Fibroblast of the conjunctiva (primary cell): ENCODE results near the gene USP27X.

Experiments used
- DNase-seq: peaks from one replicate; pipeline ENCODE4 v3.0.0-alpha.2; 2010; ENCODE audit warnings: low read depth

USP27X gene

GRCh38 chrX:49878834-49879655 lies at the start of gene USP27X:
Gene USP27X, plus strand, starts transcription at chrX:49879484. Its CDS starts 824 bp downstream, at chrX:49880308.
- DNase-seq = peak; percentile 65

- DNase-seq = no peak
These were observed 40.9 kb upstream of the USP27X start for GRCh38 chrX:49838374-49838773.

GRCh38 chrX:49840679-49841078 lies 38.6 kb upstream of the USP27X start:
- peak; percentile 13 for DNase-seq

GRCh38 chrX:49842621-49843020 lies 36.7 kb upstream of the USP27X start:
- DNase-seq = no peak

- no peak for DNase-seq
These were observed 34.7 kb upstream of the USP27X start for GRCh38 chrX:49844611-49845010.

- DNase-seq = no peak
These were observed 33.4 kb upstream of the USP27X start for GRCh38 chrX:49845701-49846403.

GRCh38 chrX:49846522-49846921 lies 32.8 kb upstream of the USP27X start:
- DNase-seq = no peak

GRCh38 chrX:49848275-49848674 lies 31.0 kb upstream of the USP27X start:
- no peak for DNase-seq

- DNase-seq = no peak
These were observed 29.3 kb upstream of the USP27X start for GRCh38 chrX:49850028-49850427.

GRCh38 chrX:49853661-49854060 lies 25.6 kb upstream of the USP27X start:
- no peak for DNase-seq

- DNase-seq = no peak
These were observed 22.5 kb upstream of the USP27X start for GRCh38 chrX:49856819-49857218.

- DNase-seq = no peak
These were observed 20.9 kb upstream of the USP27X start for GRCh38 chrX:49858341-49858740.

GRCh38 chrX:49859491-49859890 lies 19.8 kb upstream of the USP27X start:
- no peak for DNase-seq

- no peak for DNase-seq
These were observed 18.3 kb upstream of the USP27X start for GRCh38 chrX:49860867-49861535.

- DNase-seq = no peak
These were observed 17.2 kb upstream of the USP27X start for GRCh38 chrX:49862093-49862492.

- DNase-seq = no peak
These were observed 10.5 kb upstream of the USP27X start for GRCh38 chrX:49868739-49869138.

- no peak for DNase-seq
These were observed 2.5 kb upstream of the USP27X start for GRCh38 chrX:49876750-49877149.

- no peak for DNase-seq
These were observed 1.7 kb upstream of the USP27X start for GRCh38 chrX:49877397-49878101.

- DNase-seq = no peak
These were observed 1.0 kb upstream of the USP27X start for GRCh38 chrX:49878128-49878833.

- DNase-seq = no peak
These were observed 483 bp downstream of the USP27X start for GRCh38 chrX:49879656-49880277.

- no peak for DNase-seq
These were observed 1.4 kb downstream of the USP27X start for GRCh38 chrX:49880668-49881067.
